ENCODE measurements around the gene FOXP1.

DNA sequence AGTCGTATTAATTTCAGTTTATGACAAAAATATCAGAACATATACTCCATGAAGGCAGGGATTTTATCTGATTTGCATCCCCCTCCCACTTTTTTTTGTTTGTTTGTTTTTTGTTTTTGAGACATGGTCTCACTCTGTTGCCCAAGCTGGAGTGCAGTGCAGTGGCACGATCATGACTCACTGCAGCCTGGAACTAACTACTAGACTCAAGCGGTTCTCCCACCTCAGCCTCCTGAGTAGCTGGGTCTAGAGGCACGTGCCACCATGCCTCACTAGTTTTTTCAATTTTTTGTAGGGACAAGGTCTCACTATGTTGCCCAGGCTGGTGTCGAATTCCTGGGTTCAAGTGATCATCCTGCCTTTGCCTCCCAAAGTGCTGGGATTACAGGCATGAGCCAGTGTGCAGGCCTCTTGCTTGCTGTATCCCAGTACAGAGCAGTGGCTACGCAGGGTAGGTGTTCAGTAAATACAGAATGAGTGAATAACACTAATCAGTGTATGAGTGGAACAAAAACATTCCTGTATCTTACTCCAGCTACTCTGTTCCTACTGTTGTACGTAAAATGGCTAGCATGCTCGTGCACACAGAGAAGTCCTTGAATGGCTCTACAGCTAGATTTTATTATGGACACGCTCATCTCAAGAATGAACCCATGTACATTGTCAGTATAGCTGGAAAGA, 272.4 kb downstream of the FOXP1 start:
- TF ChIP-seq, protein P1, sequence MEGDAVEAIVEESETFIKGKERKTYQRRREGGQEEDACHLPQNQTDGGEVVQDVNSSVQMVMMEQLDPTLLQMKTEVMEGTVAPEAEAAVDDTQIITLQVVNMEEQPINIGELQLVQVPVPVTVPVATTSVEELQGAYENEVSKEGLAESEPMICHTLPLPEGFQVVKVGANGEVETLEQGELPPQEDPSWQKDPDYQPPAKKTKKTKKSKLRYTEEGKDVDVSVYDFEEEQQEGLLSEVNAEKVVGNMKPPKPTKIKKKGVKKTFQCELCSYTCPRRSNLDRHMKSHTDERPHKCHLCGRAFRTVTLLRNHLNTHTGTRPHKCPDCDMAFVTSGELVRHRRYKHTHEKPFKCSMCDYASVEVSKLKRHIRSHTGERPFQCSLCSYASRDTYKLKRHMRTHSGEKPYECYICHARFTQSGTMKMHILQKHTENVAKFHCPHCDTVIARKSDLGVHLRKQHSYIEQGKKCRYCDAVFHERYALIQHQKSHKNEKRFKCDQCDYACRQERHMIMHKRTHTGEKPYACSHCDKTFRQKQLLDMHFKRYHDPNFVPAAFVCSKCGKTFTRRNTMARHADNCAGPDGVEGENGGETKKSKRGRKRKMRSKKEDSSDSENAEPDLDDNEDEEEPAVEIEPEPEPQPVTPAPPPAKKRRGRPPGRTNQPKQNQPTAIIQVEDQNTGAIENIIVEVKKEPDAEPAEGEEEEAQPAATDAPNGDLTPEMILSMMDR (IDR thresholded peaks at IDR 0.05): no peak
- no peak for TF ChIP-seq POLR2A (IDR thresholded peaks at IDR 0.05)

Data from breast epithelium (tissue), 3 donors.